Activated CD4-positive, alpha-beta T cell treated with anti-CD3 and anti-CD28 coated beads, Interleukin-2, amount 50 U/mL, for 4 hours (primary cell): ENCODE measurements around the gene OR1D2.
A peak's percentile ranks its signal among the peaks of the same experiment; 100 is the strongest.
"Not testable (repeated sequence)": the region's sequence is repeated elsewhere in the genome, so short reads cannot be mapped to it uniquely, and the experiment has no call there.

ENCODE experiments used
- DNase-seq, 2 experiments: peaks; one replicate each; pipeline ENCODE4 v3.0.0-alpha.2; 2020

OR1D2 gene, protein sequence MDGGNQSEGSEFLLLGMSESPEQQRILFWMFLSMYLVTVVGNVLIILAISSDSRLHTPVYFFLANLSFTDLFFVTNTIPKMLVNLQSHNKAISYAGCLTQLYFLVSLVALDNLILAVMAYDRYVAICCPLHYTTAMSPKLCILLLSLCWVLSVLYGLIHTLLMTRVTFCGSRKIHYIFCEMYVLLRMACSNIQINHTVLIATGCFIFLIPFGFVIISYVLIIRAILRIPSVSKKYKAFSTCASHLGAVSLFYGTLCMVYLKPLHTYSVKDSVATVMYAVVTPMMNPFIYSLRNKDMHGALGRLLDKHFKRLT

DNA sequence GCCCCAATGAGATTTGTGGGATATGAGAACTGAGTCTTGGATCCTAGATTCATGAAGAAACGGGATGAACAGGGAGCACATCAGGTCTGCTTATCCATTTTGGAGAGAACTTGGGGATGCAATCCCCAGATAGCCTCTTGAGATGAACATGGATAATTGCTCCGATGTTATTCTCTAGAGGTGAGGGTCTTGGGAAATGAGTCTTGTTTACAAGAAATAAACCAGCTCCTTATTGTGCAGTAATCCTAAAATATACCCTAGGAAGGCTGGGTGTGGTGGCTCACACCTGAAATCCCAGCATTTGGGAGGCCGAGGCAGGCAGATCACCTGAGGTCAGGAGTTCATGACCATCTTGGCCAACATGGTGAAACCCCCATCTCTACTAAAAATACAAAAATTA lies at the start of gene OR1D2:
Gene OR1D2, minus strand, starts transcription at position 101 of the 400 bp plus-strand sequence. CDS start 11,426 bp downstream, outside the sequence.
- DNase-seq, result no peak

DNA sequence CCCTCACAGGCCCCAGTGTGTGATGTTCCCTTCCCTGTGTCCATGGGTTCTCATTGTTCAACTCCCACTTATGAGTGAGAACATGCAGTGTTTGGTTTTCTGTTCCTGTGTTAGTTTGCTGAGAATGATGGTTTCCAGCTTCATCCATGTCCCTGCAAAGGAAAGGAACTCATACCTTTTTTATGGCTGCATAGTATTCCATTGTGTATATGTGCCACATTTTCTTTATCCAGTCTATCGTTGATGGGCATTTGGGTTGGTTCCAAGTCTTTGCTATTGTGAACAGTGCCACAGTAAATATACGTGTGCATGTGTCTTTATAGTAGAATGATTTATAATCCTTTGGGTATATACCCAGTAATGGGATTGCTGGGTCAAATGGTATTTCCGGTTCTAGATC lies 33.3 kb upstream of the OR1D2 start:
- DNase-seq, result not testable (repeated sequence)

- DNase-seq, result no peak
These were observed 23.2 kb upstream of the OR1D2 start, which contains the start of gene OR1G1 for GRCh38 chr17:3127451-3127850. Gene OR1G1 (minus strand): TSS chr17:3127551. CDS start chr17:3127551, 0 bp downstream.

- not testable (repeated sequence) for DNase-seq
These were observed 30.4 kb downstream of the OR1D2 start for GRCh38 chr17:3073850-3074249.

GRCh38 chr17:3065192-3065591 lies 39.0 kb downstream of the OR1D2 start:
- DNase-seq, result not testable (repeated sequence)

DNA sequence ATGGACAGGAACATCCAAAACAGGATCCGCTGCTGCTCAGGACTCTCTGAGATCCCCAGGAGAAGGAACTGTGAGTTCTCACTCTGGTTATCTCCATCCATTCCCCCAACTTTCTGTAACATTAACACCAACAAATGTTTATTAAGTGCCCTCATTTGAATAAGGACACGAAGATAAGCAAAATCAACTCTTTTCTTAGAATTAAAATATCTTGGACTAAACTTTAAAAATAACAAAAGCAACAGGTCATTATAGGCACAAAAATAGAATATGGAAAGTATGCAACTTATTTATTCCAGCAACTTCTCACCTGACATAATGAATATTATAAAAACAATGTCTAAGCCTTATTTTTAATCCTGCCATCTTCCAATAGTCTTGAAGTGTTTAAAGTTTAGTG lies 40.7 kb downstream of the OR1D2 start, which contains the start of gene OR1D5:
Gene OR1D5, minus strand, starts transcription at position 101 of the 400 bp plus-strand sequence. Its CDS starts 0 bp downstream, at position 101.
- DNase-seq, result not testable (repeated sequence)

- DNase-seq, result not testable (repeated sequence)
These were observed 41.3 kb downstream of the OR1D2 start for GRCh38 chr17:3062824-3063377.

GRCh38 chr17:3054868-3055267 lies 49.4 kb downstream of the OR1D2 start:
- DNase-seq, result not testable (repeated sequence)

GRCh38 chr17:3049705-3050295 lies 54.4 kb downstream of the OR1D2 start:
- DNase-seq, result no peak

DNA sequence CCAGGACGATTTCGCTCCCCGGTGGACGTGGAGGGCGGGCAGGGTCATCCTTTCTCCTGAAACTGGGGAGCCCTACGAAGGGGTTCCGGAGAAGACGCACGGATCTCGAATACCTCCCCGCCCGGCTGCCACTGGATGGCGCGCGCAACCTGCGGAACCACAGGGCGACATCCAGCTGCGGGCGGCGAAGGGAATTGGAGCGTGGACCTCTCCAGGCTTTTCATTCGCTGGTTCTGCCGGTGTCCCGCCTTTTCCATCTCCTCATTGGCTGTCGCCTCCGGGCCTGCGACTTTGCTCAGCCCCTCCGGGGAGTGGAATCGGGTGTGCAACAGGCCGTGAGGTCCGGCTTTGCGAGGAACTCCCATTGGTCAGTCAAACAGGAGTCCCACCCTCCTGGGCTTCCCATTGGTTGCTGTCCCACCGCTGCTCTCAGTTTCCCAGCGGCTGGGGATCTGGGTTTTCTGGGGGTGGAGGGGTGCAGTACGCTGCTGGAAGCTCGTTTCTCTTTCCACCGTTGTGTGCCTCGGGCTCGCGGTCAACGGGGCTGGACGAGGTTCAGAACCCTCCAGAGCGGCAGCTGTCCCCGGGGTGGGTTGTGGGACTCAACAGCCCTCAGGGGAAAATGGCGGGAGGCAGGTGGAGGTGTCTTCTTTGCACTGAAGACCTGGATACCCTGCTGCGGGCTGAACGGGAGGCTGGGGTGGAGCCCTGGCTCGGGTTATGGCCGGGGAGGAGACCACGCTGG lies 55.3 kb downstream of the OR1D2 start:
- DNase-seq, result peak; percentile 92 to 93

DNA sequence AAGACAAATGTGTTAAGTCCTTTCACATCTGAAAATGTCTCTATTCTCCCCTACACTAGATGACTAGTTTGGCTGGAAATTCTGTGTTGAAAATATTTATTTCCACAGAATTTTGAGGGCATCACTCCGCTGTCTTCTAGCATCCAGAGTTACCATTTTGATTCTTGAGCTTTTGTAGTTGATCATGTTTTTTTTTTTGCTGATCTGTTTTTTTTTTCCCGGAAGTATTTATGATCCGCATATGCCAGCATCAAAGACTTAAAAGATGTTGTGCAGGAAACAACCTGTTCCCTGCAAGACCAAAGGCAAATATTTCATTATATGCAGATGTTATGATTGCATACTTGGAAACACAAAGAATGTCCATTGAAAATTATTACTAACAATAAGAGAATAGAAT lies 57.5 kb downstream of the OR1D2 start:
- no peak for DNase-seq

DNA sequence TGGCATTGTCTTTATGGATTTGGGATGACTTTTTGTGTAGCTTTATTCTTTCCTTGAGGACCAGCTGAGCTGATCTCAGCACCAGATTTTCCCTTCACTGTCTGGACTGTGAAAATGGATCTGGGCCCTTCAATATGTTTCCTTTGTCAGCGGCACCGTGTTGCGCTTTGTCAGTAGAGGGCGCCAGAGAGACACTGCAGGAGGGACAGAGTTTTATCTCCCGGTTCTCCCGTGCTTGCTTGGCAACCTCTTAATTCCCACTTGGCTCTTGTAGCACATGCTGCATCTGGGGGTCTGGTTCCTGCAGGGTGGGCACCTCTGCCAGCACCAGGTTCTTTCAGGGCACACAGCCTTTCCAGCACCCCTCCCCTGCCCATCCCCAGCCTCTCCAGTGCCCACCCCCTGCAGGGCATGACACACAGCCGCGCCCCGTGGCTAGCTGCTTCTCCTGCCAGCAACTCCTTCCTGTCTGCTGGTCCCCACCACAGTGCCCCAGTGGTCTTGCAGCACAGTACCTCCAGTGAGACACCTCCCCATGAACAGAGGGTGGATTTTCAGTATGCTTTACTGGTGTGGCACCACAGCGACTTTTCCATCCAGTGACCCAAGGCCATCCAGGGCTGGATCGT lies 60.4 kb downstream of the OR1D2 start:
- no peak for DNase-seq

GRCh38 chr17:3040882-3041281 lies 63.3 kb downstream of the OR1D2 start:
- no peak for DNase-seq

GRCh38 chr17:3039736-3040135 lies 64.5 kb downstream of the OR1D2 start:
- no peak for DNase-seq

- no peak for DNase-seq
These were observed 65.3 kb downstream of the OR1D2 start for GRCh38 chr17:3038941-3039340.
